ENCODE data around the gene CDK19. TPM values are rescaled to one million over a fixed set of nuclear protein-coding genes. Genes with fewer than 3 reads are reported as not detected.

Gene CDK19
- total RNA-seq, 1 experiment from 2014 or later, result 36.8 TPM

DNA sequence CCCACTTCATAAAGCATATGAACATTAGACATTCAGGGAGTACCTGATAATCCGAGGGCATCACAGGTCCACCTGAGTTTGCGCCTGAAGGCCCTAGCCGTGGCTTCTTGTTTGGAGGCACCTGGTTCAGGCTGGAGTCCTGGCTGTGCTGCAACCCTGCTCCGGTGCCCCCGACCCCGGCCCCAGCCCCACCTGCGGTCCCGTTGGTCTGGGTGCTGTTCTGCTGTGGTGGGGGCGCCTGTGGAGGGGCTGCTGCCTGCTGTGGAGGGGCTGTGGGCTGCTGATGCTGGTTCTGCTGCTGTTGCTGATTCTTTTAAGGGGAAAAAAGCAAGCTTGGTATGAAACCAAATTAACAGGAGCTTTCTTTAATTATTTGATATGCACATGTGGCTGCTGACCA lies 194.2 kb downstream of the CDK19 start:
- TF ChIP-seq EZH2 (IDR thresholded peaks at IDR 0.05; ENCODE audit: low read depth), result no peak
- TF ChIP-seq, protein P1, sequence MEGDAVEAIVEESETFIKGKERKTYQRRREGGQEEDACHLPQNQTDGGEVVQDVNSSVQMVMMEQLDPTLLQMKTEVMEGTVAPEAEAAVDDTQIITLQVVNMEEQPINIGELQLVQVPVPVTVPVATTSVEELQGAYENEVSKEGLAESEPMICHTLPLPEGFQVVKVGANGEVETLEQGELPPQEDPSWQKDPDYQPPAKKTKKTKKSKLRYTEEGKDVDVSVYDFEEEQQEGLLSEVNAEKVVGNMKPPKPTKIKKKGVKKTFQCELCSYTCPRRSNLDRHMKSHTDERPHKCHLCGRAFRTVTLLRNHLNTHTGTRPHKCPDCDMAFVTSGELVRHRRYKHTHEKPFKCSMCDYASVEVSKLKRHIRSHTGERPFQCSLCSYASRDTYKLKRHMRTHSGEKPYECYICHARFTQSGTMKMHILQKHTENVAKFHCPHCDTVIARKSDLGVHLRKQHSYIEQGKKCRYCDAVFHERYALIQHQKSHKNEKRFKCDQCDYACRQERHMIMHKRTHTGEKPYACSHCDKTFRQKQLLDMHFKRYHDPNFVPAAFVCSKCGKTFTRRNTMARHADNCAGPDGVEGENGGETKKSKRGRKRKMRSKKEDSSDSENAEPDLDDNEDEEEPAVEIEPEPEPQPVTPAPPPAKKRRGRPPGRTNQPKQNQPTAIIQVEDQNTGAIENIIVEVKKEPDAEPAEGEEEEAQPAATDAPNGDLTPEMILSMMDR (conservative IDR thresholded peaks at IDR 0.05), result no peak
- intact Hi-C loops (cut with micrococcal nuclease; ENCODE audit: unreplicated experiment), result no loop called here
- H3K4me2 ChIP-seq, result no peak overlapping the region
- no peak for DNase-seq
- no peak overlapping the region for H3K27ac ChIP-seq
- peaks cover 16% of the 10 kb centered on the region for H3K4me1 ChIP-seq (replicated peaks; ENCODE audit: insufficient read depth)
- no peaks in the 10 kb centered on the region for H3K9me2 ChIP-seq (ENCODE audit: insufficient read depth)
- CTCF ChIA-PET, result no interaction called here
- BruUV-seq (replicated peaks), result no TSS peak
- H3K36me3 ChIP-seq (ENCODE audit: low read depth), result no peaks in the 10 kb centered on the region
- H3K4me3 ChIP-seq, result no peak overlapping the region
- no peaks in the 10 kb centered on the region for H3K9me3 ChIP-seq (ENCODE audit: insufficient read depth, low read depth)
- POLR2A ChIA-PET (ENCODE audit: unreplicated experiment), result no interaction called here
- no peaks in the 10 kb centered on the region for H3K79me2 ChIP-seq (ENCODE audit: low read depth)
- no peak overlapping the region for H2AFZ ChIP-seq
- H3K27me3 ChIP-seq (ENCODE audit: insufficient read depth, low read depth), result no peaks in the 10 kb centered on the region
- no peaks in the 10 kb centered on the region for H4K20me1 ChIP-seq (ENCODE audit: insufficient read depth)
- no peaks in the 10 kb centered on the region for H3F3A ChIP-seq (ENCODE audit: insufficient read depth, low read depth)

DNA sequence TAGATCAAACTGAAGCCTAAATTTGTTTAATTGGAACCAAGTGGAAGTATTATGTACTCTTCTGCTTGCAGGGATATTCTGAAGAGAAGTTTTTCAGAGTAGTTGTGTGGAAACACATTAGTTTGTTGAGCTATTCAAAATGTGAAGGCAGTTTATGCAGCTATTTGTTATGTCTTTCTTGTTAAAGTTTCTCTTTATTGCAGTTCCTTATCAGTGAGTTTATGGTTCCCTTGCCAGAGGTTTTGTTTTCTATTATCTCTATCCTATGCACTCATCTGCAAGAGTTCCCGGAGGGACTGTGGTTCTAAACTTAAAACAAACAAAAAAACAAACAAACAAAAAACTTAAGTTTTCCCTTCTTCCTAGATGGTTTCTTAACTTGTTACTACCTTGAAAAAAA lies 195.2 kb downstream of the CDK19 start:
- H3K27ac ChIP-seq, result no peak overlapping the region
- H4K20me1 ChIP-seq (ENCODE audit: insufficient read depth), result no peaks in the 10 kb centered on the region
- H3K36me3 ChIP-seq (ENCODE audit: low read depth), result no peaks in the 10 kb centered on the region
- no peaks in the 10 kb centered on the region for H3K79me2 ChIP-seq (ENCODE audit: low read depth)
- peaks cover 14% of the 10 kb centered on the region for H3K4me1 ChIP-seq (replicated peaks; ENCODE audit: insufficient read depth)
- no peaks in the 10 kb centered on the region for H3F3A ChIP-seq (ENCODE audit: insufficient read depth, low read depth)
- CTCF ChIA-PET, result no interaction called here
- no peak overlapping the region for H3K4me2 ChIP-seq
- no peaks in the 10 kb centered on the region for H3K9me3 ChIP-seq (ENCODE audit: insufficient read depth, low read depth)
- intact Hi-C loops (cut with micrococcal nuclease; ENCODE audit: unreplicated experiment), result no loop called here
- DNase-seq, result no peak
- BruUV-seq (replicated peaks), result no TSS peak
- H2AFZ ChIP-seq, result no peak overlapping the region
- H3K4me3 ChIP-seq, result no peak overlapping the region
- TF ChIP-seq, protein P1 (conservative IDR thresholded peaks at IDR 0.05), result no peak
- TF ChIP-seq EZH2 (IDR thresholded peaks at IDR 0.05; ENCODE audit: low read depth), result no peak
- no peaks in the 10 kb centered on the region for H3K9me2 ChIP-seq (ENCODE audit: insufficient read depth)
- POLR2A ChIA-PET (ENCODE audit: unreplicated experiment), result no interaction called here
- no peaks in the 10 kb centered on the region for H3K27me3 ChIP-seq (ENCODE audit: insufficient read depth, low read depth)

- Histone ChIP-seq H2AFZ (no peak overlapping the region), H3K9me3 (ENCODE audit: insufficient read depth, low read depth) (no peaks in the 10 kb centered on the region), H3K79me2 (ENCODE audit: low read depth) (no peaks in the 10 kb centered on the region), H3K4me3 (no peak overlapping the region), H3K9me2 (ENCODE audit: insufficient read depth) (no peaks in the 10 kb centered on the region), H3F3A (ENCODE audit: insufficient read depth, low read depth) (no peaks in the 10 kb centered on the region), H3K4me1 (replicated peaks; ENCODE audit: insufficient read depth) (peaks cover 8% of the 10 kb centered on the region), H3K27ac (no peak overlapping the region), H4K20me1 (ENCODE audit: insufficient read depth) (no peaks in the 10 kb centered on the region), H3K4me2 (no peak overlapping the region), H3K27me3 (ENCODE audit: insufficient read depth, low read depth) (no peaks in the 10 kb centered on the region), H3K36me3 (ENCODE audit: low read depth) (no peaks in the 10 kb centered on the region)
- intact Hi-C loops (cut with micrococcal nuclease; ENCODE audit: unreplicated experiment), result no loop called here
- no peak for DNase-seq
- no peak for TF ChIP-seq EZH2 (IDR thresholded peaks at IDR 0.05; ENCODE audit: low read depth)
- TF ChIP-seq, protein P1 (conservative IDR thresholded peaks at IDR 0.05), result no peak
- ChIA-PET CTCF (interaction anchor here (1.2 kb wide), 1 partner anchor 136 kb away, joined by 3 read pairs; no protein-coding TSS in a partner anchor), POLR2A (ENCODE audit: unreplicated experiment) (no interaction called here)
- no TSS peak for BruUV-seq (replicated peaks)
These were observed 195.9 kb downstream of the CDK19 start for GRCh38 chr6:110619275-110619908.

All from PC-9 (cell line).